Activated T-helper 9 cell treated with anti-CD3 and anti-CD28 coated beads, Interleukin-2, amount 50 U/mL, for 16 hours (primary cell): ENCODE measurements around the gene ANKRD27.
"Not testable (repeated sequence)": the region's sequence is repeated elsewhere in the genome, so short reads cannot be mapped to it uniquely, and the experiment has no call there.

Source experiments
- DNase-seq: peaks from one replicate; pipeline ENCODE4 v3.0.0-alpha.2; 2020; ENCODE audit warnings: low read depth

The ANKRD27 gene

GRCh38 chr19:32674931-32675719, at the start of gene ANKRD27:
Gene ANKRD27, minus strand, starts transcription at chr19:32675180. Its CDS starts 16,165 bp downstream, at chr19:32659015.
- DNase-seq = peak; percentile 97

- DNase-seq = no peak
Observed at GRCh38 chr19:32720936-32721250, 45.9 kb upstream of the ANKRD27 start.

- DNase-seq = no peak
Observed at GRCh38 chr19:32720216-32720935, 45.4 kb upstream of the ANKRD27 start.

GRCh38 chr19:32719611-32720059, 44.7 kb upstream of the ANKRD27 start, which contains the start of gene TDRD12:
Gene TDRD12, plus strand, starts transcription at chr19:32719767. Its CDS starts 306 bp downstream, at chr19:32720073.
- no peak for DNase-seq

GRCh38 chr19:32718286-32718685, 43.3 kb upstream of the ANKRD27 start:
- DNase-seq = no peak

GRCh38 chr19:32717496-32717895, 42.5 kb upstream of the ANKRD27 start:
- DNase-seq = no peak

GRCh38 chr19:32716203-32716602, 41.2 kb upstream of the ANKRD27 start:
- not testable (repeated sequence) for DNase-seq

- DNase-seq = no peak
Observed at GRCh38 chr19:32711747-32712146, 36.8 kb upstream of the ANKRD27 start.

GRCh38 chr19:32709032-32709431, 34.1 kb upstream of the ANKRD27 start:
- no peak for DNase-seq

GRCh38 chr19:32708457-32708856, 33.5 kb upstream of the ANKRD27 start:
- DNase-seq = no peak

- not testable (repeated sequence) for DNase-seq
Observed at GRCh38 chr19:32704006-32704405, 29.0 kb upstream of the ANKRD27 start.

- DNase-seq = no peak
Observed at GRCh38 chr19:32702010-32702409, 27.0 kb upstream of the ANKRD27 start.

GRCh38 chr19:32700129-32700528, 25.1 kb upstream of the ANKRD27 start:
- not testable (repeated sequence) for DNase-seq

- DNase-seq = not testable (repeated sequence)
Observed at GRCh38 chr19:32696771-32697170, 21.8 kb upstream of the ANKRD27 start.

GRCh38 chr19:32695506-32695905, 20.5 kb upstream of the ANKRD27 start:
- DNase-seq = not testable (repeated sequence)

GRCh38 chr19:32694851-32695250, 19.9 kb upstream of the ANKRD27 start:
- not testable (repeated sequence) for DNase-seq

GRCh38 chr19:32694316-32694715, 19.3 kb upstream of the ANKRD27 start:
- DNase-seq = not testable (repeated sequence)

- not testable (repeated sequence) for DNase-seq
Observed at GRCh38 chr19:32693151-32694108, 18.4 kb upstream of the ANKRD27 start.

GRCh38 chr19:32692727-32693061, 17.7 kb upstream of the ANKRD27 start:
- no peak for DNase-seq

GRCh38 chr19:32691952-32692726, 17.2 kb upstream of the ANKRD27 start:
- DNase-seq = peak; percentile 39

- peak; percentile 66 for DNase-seq
Observed at GRCh38 chr19:32691291-32691951, 16.4 kb upstream of the ANKRD27 start, which contains the start of gene NUDT19. Gene NUDT19, plus strand, starts transcription at chr19:32691821. Its CDS starts 140 bp downstream, at chr19:32691961.
